Urothelium cell line (cell line): ENCODE data around the gene PANX3.

Experiments used
- DNase-seq: peaks from one replicate; pipeline ENCODE4 v3.0.0; 2011; ENCODE audit warnings: low spot score, mixed read lengths
- FAIRE-seq: peaks from 2 replicates; lab custom pipeline; 2011; peaks lifted over from hg19 to GRCh38; lab: Jason Lieb, UNC

PANX3 gene

GRCh38 chr11:124612567-124613246, 1.5 kb downstream of the PANX3 start:
- no peak for FAIRE-seq
- DNase-seq = no peak

DNA sequence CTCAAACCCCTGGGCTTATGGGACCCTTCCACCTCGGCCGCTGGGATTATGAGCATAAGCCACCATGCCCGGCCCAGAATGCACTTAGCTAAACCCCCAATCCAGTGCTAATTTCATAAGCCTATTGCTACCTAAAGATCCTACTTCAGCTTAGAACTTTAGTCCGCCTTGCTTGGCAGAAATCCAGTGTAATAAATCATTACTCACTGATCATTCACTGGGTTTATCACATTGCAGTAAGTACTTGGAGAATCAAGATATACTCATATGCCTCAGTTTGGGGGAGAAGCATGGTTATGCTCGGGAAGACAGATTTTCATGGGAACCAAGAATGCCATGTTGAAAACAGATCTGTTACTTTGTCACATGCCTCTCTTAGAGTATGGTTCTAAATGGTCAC, 7.6 kb downstream of the PANX3 start:
- DNase-seq (no peak), FAIRE-seq (no peak)

DNA sequence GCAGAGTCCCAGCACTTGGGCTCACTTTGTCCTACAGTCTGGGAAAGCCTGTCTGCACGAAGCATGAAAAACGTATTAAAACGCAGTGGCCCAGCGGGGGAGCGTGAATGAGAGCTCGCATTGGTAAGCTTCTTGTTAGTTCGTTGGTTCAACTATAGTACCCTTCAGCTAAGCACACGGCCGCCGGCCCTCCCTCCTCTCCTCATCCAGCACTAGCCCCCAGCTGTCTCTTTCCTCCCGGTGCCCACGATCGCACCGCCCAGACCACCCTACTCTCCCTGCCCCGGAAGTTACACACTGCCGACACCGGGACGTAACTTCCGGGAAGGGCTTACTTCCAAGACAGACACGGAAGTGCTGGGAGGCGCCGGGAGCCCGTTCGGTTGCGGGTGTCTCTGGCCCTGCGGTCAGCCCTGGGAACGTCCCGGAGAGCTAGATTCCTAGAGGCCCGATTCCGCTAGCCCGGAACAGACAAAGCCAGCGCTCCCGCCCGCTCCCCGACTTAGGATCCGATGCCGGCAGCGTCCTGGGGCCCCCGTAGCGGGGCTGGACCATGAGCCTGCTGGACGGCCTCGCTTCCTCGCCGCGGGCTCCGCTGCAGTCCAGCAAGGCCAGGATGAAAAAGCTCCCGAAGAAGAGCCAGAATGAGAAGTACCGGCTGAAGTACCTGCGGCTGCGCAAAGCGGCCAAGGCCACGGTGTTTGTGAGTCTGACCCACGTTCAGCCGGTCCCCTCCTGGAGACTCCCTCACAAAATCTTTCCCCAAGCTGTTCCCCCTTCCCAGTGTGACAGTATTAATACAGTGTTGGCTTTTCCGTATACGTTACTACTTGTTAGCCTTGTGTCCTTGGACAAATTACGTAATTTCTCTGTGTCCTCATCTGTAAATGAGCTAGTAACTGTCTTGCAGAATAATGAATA, 11.6 kb downstream of the PANX3 start, which contains the start of gene TBRG1:
TBRG1 (plus strand) TSS at position 334 of the 921 bp plus-strand sequence; CDS start at position 554, 220 bp downstream.
- no peak for FAIRE-seq

GRCh38 chr11:124623861-124624525, 12.8 kb downstream of the PANX3 start:
- FAIRE-seq = no peak
- no peak for DNase-seq

More for the DNA sequence above, 11.6 kb downstream of the PANX3 start, which contains the start of gene TBRG1:
- peak; percentile 85 for DNase-seq

GRCh38 chr11:124625504-124626168, 14.4 kb downstream of the PANX3 start:
- no peak for FAIRE-seq

DNA sequence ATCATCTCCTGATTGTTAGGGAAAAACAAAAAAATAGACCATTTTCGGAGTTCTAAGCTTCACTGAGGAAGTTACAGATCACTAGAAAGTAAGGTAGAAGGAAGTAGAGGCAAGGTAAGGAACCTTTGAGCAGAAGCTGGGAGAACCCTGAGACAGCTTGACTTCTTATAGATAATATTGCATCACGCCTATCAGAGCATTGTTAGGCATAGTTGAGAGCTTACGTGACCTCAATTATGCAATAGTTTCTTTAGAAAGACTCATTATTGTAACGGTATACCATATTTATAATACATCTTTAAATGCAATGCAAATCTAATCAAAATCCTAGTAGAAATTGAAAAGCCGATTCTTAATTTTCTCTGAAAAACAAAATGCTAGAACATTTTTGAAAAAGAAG, 16.3 kb downstream of the PANX3 start:
- FAIRE-seq (no peak), DNase-seq (no peak)

More at GRCh38 chr11:124625504-124626168, 14.4 kb downstream of the PANX3 start:
- DNase-seq = no peak

DNA sequence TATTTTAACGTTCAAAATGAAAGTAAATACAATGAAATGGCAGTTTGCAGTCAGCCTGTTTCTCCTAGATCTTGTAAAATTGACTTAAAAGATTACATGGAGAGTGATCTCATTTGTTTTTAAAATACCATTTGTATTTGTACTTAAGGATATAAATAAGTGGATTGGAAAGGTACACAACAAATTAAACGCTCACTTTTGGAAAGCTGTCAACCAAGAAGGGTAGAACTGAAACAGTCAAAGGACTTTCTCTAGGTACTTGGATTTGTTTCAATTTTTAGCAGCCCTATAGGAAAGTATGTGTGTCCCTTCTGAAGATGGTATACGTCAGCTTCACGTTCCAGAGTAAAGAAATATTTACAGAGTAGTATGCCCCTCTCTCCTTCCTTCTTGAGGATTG, 18.7 kb downstream of the PANX3 start:
- DNase-seq = no peak
- no peak for FAIRE-seq

GRCh38 chr11:124633355-124633754, 22.1 kb downstream of the PANX3 start:
- no peak for DNase-seq
- FAIRE-seq = no peak

DNA sequence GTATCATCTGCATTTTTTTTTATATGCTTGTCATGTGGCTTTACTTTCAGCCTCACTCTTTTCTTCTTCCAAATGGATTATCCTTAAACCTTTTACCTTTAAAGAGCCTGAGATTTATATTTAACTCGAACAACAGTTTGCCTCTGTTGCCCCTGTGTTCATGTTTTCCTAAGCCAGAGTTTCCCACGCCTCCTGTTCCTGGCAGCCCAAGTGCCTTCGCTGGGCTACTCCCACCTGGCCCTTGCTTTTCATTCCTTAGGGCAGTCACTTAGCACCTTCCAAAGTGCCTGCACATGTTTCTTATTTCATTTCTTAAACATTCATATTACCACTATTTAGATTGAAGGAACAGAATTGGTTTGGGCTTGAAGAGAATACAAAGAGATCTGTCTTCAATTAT, 24.7 kb downstream of the PANX3 start:
- DNase-seq (no peak), FAIRE-seq (no peak)

DNA sequence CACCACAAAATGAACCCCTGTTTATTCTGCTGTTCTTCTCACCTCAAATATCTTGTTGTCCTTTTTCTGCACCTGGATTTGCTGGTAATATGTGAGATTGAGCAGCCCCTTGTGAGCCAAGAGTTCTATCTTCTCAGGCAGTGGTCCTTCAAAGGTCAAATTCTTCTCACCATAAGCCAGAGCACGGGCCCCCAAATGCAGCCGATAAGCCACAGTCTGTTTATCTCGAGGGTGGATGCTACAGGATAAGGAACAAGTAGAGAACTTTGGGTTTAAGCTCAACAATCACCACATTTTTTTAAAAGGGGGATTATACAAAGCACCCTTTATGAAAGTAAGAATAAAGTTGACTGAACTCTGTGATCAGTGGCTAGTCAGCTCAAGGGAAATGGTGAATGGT, 27.3 kb downstream of the PANX3 start:
- FAIRE-seq = no peak
- DNase-seq = no peak

- FAIRE-seq (no peak), DNase-seq (no peak)
Measured at GRCh38 chr11:124639186-124639585, 28.0 kb downstream of the PANX3 start.

DNA sequence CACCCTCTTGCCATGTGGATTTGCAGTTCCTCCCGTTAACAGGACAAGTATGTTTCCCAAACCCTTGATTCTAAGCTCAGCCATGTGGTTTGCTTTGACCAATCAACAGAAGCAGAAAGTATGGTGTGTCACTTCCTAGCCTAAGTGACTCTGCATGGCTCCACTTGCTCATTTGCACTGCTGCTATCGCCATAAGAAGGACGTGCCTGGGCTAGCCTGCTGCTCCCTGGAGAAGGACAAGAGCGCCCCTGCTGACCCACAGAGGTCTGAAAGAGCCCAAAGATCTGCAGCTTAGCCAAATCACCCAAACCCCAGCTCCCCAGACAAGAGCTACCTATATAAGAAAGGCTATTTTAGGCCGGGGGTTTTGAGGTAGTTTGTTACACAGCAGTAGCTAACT, 29.4 kb downstream of the PANX3 start:
- no peak for DNase-seq
- FAIRE-seq = no peak

GRCh38 chr11:124642628-124643027, 31.4 kb downstream of the PANX3 start:
- FAIRE-seq = no peak
- no peak for DNase-seq

- DNase-seq = no peak
- no peak for FAIRE-seq
Measured at GRCh38 chr11:124643042-124643604, 31.9 kb downstream of the PANX3 start.

DNA sequence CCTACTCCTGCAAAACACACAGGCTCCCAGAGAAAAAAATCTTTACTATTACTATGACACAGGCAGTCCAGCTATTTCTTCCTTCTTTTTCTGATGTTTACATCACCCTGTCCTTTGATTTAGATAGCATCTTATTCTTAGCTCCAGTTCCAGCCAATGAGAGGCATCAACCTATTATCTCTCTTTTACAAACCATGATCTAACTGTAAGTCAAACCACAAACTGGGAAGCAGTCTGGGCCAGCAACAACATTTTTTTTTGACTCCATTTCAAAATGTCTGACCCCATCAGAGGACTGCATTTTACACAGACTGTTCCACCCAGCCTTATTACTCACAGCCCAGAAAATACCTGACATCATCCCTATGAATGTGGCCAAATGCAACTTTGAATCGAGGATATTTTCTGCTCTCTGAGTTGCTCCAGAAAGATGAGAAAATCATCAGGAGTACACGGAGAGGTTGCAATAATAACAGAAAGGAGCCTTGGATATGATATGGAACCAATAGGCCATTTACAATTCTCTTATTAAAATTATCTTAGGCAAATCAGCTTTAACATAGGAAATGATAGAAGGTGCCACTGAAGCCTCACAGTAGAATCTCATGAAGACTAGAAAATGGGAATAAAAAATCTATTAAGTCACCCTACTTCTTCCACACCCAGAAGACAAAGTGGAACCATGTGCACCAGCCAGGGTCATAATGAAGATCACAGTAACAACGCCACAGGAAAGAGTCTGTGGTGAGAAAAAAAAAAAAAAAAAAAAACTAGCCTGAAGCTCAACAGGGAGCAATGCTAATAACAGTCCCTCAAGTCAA, 32.6 kb downstream of the PANX3 start:
- DNase-seq = no peak
- FAIRE-seq = no peak

DNA sequence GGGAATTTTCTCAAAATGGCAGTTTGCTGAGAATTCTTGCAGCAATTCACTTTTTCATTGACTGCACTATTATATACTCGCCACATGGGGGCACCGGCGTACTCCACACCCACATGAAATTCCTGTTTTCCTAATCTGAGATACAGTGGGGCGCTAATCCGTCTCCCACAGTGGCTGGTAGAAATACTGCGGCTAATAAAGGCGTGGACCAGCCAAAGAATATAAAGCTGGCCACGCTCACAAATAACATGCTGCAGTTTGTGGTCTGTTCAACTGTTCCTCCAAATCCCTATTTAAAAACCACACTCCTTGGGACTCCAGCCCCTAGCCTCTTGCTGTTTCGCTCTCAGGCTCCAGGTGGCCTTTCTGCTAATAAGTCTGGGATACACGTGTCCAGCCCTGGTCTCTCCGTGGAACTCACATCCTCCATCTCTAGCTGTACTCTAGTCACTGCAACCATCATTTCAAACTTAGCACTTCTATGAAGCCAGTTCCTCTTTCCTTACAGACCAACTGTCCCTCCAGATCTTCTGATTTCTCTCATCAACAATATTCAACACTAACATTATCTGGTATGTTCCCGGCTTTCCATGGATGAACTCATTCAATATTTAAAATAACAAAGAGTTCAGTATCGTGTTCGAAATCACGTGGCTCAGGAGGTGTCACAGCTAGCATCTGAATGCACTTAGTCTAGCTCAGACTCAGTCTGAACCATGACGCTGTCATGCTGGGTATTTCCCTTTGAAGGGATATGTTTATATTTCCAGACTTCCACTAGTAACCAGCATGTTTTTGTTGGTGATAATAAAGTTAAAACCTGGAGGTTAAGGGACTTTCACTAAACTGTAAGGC, 33.4 kb downstream of the PANX3 start:
- peak; percentile 54 for DNase-seq
- no peak for FAIRE-seq

GRCh38 chr11:124646148-124646547, 34.9 kb downstream of the PANX3 start:
- FAIRE-seq (no peak), DNase-seq (no peak)

- no peak for DNase-seq
- FAIRE-seq = no peak
Measured at GRCh38 chr11:124648610-124649009, 37.4 kb downstream of the PANX3 start.
